Testis (tissue), 3 donors: ENCODE results near the gene TMEM92. TPM values are rescaled to one million over a fixed set of nuclear protein-coding genes. Genes with fewer than 3 reads are reported as not detected.

Experiments
- DNase-seq: peaks from one replicate; pipeline ENCODE4 v3.0.0-alpha.2; 2019
- H3K27ac ChIP-seq, 2 donors: fragments of 200-600 bp; sonication (generic); one replicate each; pipeline ENCODE4 v1.5.1; 2019
- H3K27me3 ChIP-seq: fragments of 200-600 bp; sonication (generic); one replicate; pipeline ENCODE4 v1.5.1; 2019
- H3K36me3 ChIP-seq: fragments of 200-600 bp; sonication (generic); one replicate; pipeline ENCODE4 v1.5.1; 2017; ENCODE audit warnings: low read depth; ENCODE audit errors: missing control alignments
- H3K4me1 ChIP-seq: fragments of 200-600 bp; sonication (generic); one replicate; pipeline ENCODE4 v1.5.1; 2019
- H3K4me3 ChIP-seq, 2 donors: fragments of 200-600 bp; sonication (generic); one replicate each; pipeline ENCODE4 v1.5.1; 2017 to 2019
- H3K9me3 ChIP-seq: fragments of 200-600 bp; sonication (generic); one replicate; pipeline ENCODE4 v1.5.1; 2017
- CTCF ChIP-seq, 3 experiments: fragments of 450-650 bp in 2 of 3; fragments of 200-600 bp in 1 of 3; sonication (generic) in 1 of 3; IDR thresholded peaks; one replicate each; pipeline ENCODE4 v1.5.1; 2016 to 2019; ENCODE audit warnings: antibody characterized with exemption in 3 of 3, mild to moderate bottlenecking in 2 of 3, moderate library complexity in 1 of 3
- POLR2A ChIP-seq: fragments of 450-650 bp; IDR thresholded peaks from one replicate; pipeline ENCODE4 v1.6.1; 2017; ENCODE audit warnings: antibody characterized with exemption, mild to moderate bottlenecking, moderate library complexity
- WGBS, 2 donors: methylation state at CpG; one replicate each; pipeline ENCODE4 v1.1.5; 2018; 5-methylcytosine and 5-hydroxymethylcytosine counted together
- intact Hi-C: fragments of 100-400 bp; cut with DNase I; formaldehyde crosslinking; loops from one replicate; pipeline ENCODE4 v1.15.1; 2023; ENCODE audit warnings: low total_unique reads
- polyA plus RNA-seq: library from polyadenylated mRNA; stranded (reverse); fragments of 350-450 nt; fragmentation: Illumina TruSeq; extraction: RNeasy Lipid Tissue Mini Kit (QIAGEN cat#74804); gene quantifications from one replicate; pipeline ENCODE4 v1.2.3, GENCODE V29; 2014; ENCODE audit warnings: low read depth, low replicate concordance; ENCODE audit not compliant: insufficient read depth
- total RNA-seq, 2 donors: library from RNA; depleted of rRNA; stranded (reverse); fragments of >200 nt; gene quantifications; one replicate each; pipeline ENCODE4 v1.2.3, GENCODE V29; 2016

The TMEM92 gene
- total and polyA plus RNA-seq, 3 donors from 2014 or later = 0.44 to 1.5 (median 0.93) TPM

GRCh38 chr17:50244771-50245170 is 29.5 kb upstream of the TMEM92 start:
- DNase-seq = no peak
- TF ChIP-seq POLR2A (no peak), CTCF (IDR thresholded peaks at IDR 0.05) (no peak)
- no peak overlapping the region for H3K4me3 ChIP-seq
- no peak overlapping the region for H3K27ac ChIP-seq
- H3K36me3 ChIP-seq = no peaks in the 10 kb centered on the region
- no peaks in the 10 kb centered on the region for H3K9me3 ChIP-seq
- no peaks in the 10 kb centered on the region for H3K4me1 ChIP-seq
- intact Hi-C loops = no loop called here
- 91 to 92% methylated on average over 6 of the region's 6 CpGs for WGBS, 2 donors
- H3K27me3 ChIP-seq = no peaks in the 10 kb centered on the region

DNA sequence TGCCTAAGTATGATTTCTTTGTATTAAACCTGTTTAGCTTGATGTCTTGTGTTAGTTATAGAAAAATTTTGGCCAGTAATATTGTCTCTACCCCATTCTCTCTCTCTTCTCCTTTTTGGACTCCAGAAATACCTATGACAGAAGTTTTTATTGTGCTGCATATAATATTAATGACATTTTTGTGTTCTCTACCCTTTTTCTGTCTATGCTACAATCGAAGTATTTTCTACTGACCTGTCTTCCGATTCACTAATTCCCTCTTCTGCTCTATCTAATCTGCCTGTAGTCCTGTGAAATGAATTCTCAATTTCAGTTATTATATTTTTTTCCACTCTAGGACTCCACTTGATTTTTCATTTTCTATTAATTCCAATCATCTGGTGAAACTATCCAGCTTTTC is 26.0 kb upstream of the TMEM92 start:
- H3K36me3 ChIP-seq = no peaks in the 10 kb centered on the region
- no peak for DNase-seq
- no peak overlapping the region for H3K4me3 ChIP-seq
- WGBS, 2 donors = 80 to 96% methylated on average over 2 of the region's 2 CpGs
- TF ChIP-seq POLR2A (no peak), CTCF (IDR thresholded peaks at IDR 0.05) (no peak)
- no peaks in the 10 kb centered on the region for H3K4me1 ChIP-seq
- no peak overlapping the region for H3K27ac ChIP-seq
- intact Hi-C loops = no loop called here
- H3K27me3 ChIP-seq = no peaks in the 10 kb centered on the region
- H3K9me3 ChIP-seq = no peaks in the 10 kb centered on the region

DNA sequence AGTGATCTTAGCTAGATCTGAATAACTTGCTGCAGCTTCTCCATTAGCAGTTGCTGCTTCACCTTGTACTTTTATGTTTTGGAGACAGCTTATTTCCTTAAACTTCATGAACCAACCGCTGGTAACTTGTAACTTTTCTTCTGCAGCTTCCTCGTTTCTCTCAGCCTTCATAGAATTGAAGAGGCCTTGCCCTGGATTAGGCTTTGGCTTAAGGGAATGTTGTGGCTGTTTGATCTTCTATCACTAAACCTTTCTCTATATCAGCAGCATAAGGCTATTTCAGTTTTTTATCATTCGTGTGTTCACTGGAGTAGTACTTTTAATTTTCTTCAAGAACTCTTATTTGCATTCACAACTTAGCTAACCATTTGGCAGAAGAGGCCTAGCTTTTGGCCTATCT is 21.5 kb upstream of the TMEM92 start:
- 69 to 80% methylated on average over 3 of the region's 3 CpGs for WGBS, 2 donors
- no peak for TF ChIP-seq POLR2A
- no peak for TF ChIP-seq CTCF (IDR thresholded peaks at IDR 0.05)
- no peak overlapping the region for H3K4me3 ChIP-seq
- no peaks in the 10 kb centered on the region for H3K9me3 ChIP-seq
- no peak overlapping the region for H3K27ac ChIP-seq
- no peaks in the 10 kb centered on the region for H3K27me3 ChIP-seq
- H3K36me3 ChIP-seq = no peaks in the 10 kb centered on the region
- intact Hi-C loops = no loop called here
- no peaks in the 10 kb centered on the region for H3K4me1 ChIP-seq
- no peak for DNase-seq

DNA sequence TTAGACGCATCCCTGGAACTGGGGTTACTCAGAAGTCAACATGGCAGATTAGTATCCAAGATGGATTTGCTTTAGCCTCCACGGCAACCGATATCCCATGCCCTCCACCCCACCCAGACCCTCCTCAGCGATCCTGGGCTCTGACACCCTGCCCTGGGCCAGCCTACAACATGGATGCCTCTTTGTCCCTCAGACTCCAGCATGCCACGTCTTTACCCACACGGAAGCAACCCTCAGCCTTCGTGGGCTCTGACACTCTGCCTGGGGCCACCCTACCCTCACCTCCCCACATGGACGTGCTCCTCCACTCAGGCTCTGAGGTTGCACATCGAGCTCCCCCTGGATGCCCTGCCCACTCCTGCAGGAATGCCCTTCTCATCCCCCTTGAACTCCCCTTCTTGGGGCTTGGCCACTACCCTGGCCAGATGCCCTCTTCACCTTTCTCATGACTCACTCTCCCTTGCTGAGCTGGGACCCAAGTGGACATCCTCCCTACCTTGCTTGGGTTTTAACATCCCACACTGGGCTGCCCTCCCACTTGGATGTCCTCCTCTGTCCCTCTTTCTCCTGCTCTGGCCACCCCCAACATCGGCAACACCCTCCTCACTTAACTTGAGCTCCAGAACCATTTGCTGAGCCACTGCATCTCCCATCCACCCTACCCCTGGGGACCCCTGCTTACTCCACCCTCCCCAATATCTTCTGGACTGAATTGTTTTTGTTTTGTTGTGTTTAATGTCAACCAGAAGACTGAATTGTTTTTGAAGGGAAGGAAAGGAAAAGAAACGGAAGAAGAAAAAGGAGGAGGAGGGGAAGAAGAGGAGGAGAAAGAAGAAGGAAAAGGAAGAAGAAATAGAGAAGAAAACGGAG is 18.3 kb upstream of the TMEM92 start:
- H3K4me1 ChIP-seq = peaks cover 19% of the 10 kb centered on the region
- TF ChIP-seq CTCF (IDR thresholded peaks at IDR 0.05) = no peak
- no peaks in the 10 kb centered on the region for H3K27me3 ChIP-seq
- H3K27ac ChIP-seq = no peak overlapping the region
- no peaks in the 10 kb centered on the region for H3K9me3 ChIP-seq
- DNase-seq = no peak
- intact Hi-C loops = no loop called here
- WGBS, 2 donors = 83 to 89% methylated on average over 12 of the region's 12 CpGs
- H3K4me3 ChIP-seq = no peak overlapping the region
- H3K36me3 ChIP-seq = no peaks in the 10 kb centered on the region
